ENCODE results near the gene ELOVL3.
"Not testable (repeated sequence)": the region's sequence is repeated elsewhere in the genome, so short reads cannot be mapped to it uniquely, and the experiment has no call there.

The ELOVL3 gene, protein sequence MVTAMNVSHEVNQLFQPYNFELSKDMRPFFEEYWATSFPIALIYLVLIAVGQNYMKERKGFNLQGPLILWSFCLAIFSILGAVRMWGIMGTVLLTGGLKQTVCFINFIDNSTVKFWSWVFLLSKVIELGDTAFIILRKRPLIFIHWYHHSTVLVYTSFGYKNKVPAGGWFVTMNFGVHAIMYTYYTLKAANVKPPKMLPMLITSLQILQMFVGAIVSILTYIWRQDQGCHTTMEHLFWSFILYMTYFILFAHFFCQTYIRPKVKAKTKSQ

DNA sequence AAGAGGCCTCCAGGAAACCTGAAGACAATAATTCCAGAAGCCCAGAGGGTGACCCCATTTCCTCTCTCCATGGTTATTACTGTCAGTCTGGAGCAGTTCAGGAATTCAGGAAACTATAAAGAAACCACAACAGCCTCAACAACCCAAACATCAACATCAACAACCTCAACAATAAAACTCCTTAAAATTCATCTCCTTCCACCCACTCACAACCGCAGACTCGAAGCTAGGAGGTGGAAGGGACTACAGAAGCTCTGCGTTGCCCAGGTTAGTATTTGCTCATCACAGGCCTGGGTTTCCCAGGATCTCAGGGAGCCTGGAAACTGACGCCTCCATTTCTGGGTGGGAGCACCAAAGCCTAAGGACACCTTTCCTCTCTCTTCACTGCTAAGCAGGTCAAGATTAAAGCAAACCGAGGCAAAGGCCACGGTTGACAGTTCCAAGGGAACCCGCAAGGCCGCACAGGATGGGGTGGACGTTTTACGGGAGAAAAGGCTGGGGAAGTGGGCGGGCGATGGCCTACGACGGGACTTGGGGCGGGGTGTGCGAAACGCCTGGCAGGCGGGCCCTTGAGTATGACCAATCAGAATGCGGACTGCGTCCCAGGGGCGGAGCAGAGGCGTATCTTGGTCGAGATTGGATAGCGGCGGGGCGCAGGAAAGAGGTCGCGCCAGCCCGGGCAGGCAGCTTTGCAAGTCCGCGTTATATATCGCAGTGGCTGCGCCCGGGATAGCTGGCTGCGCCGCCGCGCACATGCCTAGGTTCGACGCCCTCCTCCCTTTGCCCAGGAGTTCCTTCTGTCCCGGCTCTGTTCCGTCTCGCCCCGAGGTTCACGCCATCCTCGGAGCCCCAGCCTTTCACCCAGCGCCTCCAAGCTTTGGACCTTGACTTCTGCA is at the start of gene ELOVL3:
TSS of gene ELOVL3 (plus strand) at position 654 of the 896 bp plus-strand sequence. CDS start 250 bp downstream, outside the sequence.
- DNase-seq = peak; percentile 92

DNA sequence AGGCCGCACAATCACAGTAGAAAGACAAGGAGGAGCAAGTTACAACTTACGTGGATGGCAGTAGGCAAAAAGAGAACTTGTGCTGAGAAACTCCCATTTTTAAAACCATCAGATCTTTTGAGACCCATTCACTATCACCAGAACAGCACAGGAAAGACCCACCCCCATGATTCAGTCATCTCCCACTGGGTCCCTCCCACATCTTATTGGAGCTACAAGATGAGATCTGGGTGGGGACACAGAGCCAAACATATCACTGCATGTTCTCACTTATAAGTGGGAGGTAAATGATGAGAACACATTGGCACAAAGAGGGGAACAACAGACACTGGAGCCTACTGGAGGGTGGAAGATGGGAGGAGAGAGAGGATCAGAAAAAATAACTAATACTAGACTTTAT is 41.5 kb upstream of the ELOVL3 start:
- DNase-seq = no peak

DNA sequence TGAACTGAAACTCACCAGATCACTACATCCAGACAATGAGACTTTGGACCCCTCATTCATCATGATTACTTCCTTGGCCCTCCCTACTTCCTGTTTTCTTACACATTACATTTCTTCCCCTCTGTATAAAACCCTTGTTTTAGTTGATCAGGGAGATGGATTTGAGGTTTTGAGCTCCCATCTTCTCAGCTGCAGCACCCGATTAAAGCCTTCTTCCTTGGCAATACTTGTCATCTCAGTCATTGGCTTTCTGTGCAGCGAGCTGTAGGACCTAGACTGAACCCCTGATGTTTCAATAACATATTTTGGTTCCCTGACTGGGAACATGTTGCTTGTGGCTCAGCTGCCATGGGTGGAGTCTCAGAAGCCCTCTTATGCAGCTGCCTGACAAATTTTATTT is 40.8 kb upstream of the ELOVL3 start:
- no peak for DNase-seq

DNA sequence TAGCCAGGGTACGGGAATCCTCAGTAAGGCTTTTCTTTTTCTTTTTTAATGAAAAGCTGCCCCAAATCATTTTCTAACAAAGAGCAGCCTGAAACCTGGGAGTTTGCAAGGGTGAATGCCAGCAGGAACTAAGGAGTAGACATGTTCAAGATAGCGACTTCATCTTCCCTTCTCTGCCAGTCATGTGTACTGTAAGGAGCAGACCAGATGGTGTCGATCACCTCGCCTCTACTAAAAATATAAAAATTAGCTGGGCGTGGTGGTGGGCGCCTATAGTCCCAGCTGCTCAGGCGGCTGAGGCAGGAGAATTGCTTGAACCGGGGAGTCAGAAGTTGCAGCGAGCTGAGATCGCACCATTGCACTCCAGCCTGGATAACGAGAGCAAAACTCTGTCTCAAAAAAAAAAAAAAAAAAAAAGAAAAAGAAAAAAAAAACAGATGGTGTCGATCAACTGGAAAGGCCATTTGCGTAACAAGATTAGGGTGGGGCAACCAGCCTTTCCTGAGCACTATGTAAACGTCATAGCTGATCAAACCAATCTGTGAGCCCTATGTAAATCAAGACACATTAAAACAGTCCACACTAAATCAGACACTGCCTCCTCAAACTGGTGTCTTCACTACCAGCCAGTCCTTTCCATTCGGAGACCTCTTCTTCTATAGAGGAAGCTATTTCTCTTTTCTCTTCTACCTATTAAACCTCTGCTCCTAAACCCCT is 40.1 kb upstream of the ELOVL3 start:
- no peak for DNase-seq

DNA sequence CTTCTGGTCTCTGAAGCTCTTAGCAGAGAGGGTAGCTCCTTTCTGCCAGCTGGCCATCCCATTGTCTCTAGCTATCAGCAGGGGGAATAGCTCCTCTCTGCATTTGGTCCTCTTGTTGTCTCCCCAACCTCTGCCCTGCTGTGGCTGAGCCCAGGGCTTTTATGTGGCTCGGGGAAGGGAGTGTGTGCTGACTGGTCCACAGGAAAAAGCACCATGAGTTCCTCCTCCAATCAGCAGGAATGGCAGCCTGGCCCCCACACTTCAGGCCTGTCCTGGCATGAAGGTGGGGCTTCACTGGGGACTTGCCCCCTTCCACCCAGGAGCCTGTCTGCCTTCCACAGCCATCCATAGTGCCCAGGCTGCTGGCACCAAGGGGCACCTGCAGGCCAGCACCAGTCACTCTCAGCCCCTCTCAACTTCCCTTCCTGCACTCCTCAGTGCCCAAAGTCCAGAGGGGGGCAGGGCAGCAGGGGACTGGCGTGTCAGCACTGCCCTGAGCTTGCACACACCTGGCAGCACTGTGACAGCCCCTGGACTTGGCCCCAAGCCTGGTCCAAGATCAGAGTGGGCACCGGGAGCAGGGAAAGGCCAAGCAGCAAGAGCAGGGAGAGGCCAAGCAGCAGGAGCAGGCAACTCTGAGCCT is 37.7 kb upstream of the ELOVL3 start:
- DNase-seq = no peak

DNA sequence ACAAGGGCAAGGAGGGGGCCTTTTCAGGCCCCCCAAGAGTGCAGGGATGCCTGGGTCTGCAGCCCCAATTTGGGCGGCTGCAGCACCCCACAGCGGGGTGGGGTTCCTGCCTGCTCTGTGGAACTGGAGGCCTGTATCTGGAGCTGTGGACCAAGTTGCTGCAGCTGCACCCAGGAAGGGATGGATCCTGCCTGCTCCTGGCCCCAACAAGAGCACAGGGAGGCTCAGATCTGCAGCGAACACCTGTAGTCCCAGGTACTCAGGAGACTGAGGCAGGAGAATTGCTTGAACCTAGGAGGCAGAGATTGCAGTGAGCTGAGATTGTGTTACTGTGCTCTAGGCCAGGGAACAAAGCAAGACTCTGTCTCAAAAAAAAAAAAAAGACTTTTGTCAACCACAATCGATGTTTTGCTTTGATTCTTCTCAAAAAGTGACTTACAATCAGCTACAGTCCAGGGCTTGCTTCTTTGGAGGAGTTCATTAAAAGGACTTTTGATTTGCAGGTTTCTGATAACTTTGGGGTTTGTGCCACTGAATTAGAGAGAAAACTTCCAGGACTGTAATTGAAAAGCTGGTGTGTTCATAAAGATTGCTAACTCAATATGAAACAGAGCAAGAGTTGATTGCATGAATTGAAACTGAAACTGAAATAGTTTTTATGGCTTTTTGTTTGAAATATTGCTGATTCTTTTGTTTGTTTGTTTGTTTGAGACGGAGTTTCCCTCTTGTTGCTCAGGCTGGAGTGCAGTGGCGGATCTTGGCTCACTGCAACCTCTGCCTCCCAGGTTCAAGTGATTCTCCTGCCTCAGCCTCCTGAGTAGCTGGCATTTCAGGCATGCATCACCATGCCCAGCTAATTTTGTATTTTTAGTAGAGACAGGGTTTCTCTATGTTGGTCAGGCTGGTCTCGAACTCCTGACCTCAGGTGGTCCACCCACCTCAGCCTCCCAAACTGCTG is 36.9 kb upstream of the ELOVL3 start:
- not testable (repeated sequence) for DNase-seq

DNA sequence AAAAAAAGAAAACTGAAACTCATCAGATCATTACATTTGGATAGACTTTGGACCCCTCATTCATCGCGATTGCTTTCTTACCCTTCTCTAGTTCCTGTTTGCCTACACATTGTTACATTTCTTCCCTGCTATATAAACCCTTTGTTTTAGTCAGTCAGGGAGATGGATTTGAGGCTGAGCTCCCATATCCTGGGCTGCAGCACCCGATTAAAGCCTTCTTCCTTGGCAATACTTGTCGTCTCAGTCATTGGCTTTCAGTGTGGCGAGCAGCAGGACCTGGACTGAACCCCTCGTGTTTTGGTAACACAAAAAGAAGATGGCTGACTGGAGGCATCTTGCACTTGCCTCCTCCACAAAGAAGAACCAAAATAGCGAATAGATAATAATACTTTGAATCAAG is 34.1 kb upstream of the ELOVL3 start:
- no peak for DNase-seq

DNA sequence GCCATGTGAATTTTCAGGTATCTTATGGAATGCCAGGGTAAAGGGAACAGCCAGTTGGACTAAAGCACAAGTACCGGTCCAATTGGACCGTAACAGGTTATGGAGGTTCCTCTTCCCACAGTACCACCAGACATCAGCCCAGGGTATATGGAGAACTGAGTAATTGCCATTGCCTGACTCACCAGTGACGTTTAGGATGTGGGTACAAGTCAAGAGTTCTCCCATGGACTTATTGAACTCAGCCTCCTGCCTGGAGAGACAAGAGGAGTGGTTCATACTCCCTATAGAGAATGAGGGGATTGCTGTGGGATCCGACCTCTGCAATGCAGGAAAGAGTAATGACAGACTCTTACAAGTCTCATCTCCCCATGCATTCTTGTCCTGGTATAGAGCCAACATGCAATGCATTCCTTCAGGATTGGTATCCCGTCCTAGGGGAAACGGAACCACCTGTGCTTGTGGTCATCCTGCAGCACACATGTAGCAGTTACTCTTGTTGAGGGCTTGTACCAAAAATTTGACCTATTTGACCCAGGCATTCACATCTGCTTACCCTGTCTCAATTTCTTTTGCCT is 30.7 kb upstream of the ELOVL3 start:
- DNase-seq = peak; percentile 26

DNA sequence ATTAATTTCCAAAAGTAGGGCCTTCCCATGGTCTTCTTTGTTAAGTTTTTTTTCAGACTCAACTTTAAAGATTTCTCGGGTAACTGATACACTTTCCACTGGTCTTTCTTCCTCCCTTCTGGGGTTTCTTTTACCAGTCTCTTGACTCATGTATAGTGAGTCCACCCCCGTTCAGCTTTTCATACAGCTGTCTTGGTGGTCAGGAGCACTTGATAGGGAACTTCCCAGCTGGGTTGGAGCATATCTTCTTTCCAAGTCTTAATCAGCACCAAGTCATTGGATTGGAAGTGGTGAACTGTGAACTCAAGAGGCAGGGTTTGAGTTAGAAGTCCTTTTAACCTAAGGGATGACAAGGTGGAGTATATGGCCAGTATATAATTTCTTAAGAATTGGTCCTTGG is 29.2 kb upstream of the ELOVL3 start:
- no peak for DNase-seq

DNA sequence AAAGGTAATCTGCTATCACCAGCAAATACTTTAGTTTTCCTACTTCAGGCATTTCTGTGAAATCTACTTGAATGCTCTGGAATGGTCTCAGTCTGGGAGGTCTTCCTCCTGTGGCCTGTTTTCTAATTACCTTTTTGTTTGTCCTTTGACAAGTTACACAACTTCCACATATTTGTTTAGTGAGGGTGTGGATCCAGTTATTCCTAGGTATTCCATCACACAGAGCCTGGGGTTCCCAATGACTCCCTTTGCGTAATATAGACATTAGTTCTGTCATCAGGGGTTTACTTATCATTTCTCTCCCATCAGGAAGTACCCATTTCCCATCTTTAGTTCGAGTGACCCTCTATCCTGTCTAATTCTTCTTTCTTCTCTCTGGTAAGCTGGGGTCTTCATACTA is 28.1 kb upstream of the ELOVL3 start:
- DNase-seq = no peak

DNA sequence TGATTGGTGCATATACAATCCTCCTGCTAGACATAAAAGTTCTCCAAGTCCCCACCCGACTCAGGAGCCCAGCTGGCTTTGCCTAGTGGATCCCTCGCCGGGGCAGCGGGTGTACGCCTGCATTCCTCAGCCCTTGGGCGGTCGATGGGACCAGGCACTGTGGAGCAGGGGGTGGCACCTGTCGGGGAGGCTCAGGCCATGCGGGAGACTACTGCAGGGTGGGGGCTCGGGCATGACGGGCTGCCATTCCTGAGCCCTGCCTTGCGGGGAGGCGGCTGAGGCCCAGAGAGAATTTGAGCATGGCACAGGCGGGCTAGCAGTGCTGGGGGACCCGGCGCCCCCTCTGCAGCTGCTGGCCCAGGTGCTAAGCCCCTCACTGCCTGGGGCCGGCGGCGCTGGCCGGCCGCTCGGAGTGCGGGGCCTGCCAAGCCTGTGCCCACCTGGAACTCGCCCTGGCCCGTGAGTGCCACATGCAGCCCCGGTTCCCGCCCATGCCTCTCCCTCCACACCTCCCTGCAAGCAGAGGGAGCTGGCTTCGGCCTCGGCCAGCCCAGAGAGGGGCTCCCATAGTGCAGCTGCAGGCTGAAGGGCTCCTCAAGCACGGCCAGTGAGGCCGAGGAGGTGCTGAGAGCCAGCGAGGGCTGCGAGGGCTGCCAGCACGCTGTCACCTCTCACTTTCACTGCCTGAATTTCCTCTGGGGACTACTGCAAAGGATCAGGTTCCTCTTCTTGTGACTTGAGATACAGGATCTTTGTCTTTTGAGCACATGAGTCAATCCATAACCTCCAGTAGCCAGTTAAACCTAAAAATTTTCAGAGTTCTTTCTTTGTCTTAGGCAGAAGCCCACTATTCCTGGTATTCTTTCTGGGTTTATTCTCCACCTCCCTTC is 25.1 kb upstream of the ELOVL3 start:
- no peak for DNase-seq

DNA sequence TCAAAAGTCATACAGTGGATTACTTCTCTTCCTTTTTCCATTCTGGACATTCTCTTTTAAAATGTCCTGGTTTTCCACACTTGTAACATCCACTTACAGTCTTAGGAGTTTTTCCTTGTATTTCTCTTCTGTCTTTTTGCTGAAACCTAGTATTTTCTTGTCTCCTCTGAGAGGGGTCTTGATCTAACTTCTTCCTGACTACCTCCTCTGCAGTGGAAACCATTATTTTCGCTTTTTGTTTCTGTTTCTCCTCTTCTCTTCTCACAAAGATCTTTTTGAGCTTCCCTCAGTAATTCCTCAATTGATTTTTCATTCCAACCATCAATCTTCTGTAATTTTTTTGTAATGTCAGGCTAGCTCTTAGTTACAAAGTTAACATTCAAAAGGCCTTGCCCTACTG is 23.7 kb upstream of the ELOVL3 start:
- no peak for DNase-seq

DNA sequence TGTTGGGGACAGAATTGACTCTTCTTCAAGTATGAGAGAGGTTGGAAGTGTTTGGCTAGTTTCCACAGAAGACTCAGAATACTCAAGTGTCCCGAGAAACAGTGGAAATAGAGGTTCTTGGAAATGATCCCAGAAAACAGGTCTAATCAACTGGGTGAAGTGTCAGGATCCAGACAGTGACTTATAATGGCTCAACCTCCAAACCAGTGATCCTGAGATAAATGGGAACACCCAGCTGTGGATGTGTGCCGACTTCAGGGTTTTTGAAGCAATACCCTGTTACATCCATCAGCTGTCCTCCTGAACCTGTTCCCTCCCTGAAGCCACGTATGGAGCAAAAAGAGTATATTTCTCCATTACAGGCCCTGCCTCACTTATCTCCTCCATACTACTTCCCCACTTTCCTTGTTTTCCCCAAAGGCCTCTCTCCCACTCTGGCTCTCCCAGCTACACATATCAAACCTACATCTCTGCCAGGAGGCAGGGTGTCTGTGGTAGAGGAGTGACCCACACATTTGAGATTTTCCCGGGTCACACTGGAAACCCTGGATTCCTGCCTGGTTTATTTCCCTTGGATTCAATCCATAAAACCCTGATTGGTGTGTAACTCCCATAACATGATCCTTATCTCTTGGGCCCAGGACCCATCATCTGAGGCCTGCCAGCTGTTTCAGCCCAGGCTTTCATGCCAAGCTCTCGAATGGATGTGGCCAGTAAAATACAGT is 17.6 kb upstream of the ELOVL3 start:
- DNase-seq = peak; percentile 65

DNA sequence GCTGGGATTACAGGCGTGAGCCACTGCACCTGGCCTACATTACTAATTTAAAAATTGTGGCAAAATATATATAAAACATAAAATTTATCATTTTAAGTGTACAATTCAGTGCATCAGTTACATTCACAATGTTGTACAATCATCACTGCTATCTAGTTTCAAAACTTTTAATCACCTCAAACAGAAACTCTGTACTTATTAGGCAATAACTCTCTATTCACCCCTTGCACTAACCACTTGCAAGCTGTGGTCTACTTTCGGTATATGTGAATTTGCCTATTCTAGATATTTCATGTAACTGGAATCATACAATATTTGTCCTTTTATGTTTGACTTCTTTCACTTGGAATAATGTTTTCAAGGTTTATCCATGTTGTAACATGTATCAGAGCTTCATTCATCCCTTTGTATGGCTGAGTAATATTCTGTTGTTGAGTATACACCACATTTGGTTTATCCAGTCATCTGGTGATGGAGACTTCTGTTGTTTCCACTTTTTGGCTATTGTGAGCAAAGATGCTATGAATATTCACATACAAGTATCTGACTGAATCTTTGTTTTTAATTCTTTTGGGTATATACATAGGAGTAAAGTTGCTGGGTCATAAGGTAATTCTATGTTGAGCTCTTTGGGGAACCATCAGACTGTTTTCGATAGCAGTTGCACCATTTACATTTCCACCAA is 14.3 kb upstream of the ELOVL3 start:
- no peak for DNase-seq

DNA sequence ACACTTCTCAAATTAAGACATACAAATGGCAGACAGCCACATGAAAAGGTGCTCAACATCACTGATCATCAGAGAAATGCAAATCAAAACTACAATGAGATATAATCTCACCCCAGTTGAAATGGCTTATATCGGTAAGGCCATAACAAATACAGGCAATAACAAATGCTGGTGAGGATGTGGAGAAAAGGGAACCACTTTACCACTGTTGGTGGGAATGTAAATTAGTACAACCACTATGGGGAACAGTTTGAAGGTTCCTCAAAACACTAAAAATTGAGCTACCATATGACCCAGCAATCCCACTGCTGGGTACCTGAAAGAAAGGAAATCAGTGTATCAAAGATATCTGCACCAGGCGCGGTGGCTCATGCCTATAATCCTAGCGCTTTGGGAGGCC is 12.5 kb upstream of the ELOVL3 start:
- not testable (repeated sequence) for DNase-seq

DNA sequence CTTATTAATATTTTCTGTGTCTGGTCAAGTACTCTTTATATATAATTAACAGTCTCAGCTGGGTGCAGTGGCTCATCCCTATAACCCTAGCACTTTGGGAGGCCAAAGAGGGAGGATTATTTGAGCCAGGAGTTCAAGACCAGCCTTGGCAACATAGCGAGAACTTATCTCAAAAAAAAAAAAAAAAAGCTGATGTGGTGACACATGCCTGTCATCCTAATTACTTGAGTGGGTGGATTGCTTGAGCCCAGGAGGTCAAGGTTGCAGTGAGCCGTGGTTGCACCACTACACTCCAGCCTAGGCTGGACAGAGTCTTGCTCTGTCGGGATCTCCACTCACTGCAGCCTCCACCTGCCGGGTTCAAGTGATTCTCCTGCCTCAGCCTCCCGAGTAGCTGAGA is 6.7 kb upstream of the ELOVL3 start:
- DNase-seq = no peak

DNA sequence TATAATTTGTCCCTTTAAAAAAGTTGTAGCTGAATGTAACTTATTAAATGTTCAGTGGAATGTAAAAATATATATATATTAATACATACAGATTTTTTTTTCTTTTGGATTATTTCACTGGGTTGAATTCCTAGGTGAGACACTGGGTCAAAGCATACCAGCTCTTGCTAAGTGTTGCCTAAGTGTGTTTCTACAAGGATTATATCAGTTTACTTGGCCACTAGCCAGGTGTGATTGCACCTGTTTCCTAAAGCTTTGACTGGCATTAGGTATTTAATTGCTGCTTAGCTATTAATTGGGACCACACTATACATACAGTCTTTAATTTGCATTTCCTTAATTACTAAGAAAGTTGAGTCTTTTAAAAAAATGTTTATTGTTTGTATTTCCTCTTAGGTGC is 5.5 kb upstream of the ELOVL3 start:
- DNase-seq = no peak

DNA sequence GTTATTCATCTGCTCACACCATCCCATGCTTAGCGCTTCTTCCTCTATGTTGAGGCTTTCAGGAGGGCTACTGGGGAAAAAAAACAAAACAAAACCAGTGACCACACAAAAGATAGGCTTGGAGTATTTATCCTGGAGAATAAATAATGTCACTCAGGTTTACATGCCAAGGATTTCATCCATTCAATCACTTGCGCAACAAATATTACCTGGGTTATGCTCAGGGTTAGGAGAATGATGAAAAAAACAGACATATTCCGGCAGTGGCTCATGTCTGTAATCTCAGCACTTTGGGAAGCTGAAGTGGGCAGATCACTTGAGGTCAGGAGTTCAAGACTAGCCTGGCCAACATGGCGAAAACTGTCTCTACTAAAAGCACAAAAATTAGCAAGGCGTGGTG is 3.3 kb upstream of the ELOVL3 start:
- DNase-seq = no peak

DNA sequence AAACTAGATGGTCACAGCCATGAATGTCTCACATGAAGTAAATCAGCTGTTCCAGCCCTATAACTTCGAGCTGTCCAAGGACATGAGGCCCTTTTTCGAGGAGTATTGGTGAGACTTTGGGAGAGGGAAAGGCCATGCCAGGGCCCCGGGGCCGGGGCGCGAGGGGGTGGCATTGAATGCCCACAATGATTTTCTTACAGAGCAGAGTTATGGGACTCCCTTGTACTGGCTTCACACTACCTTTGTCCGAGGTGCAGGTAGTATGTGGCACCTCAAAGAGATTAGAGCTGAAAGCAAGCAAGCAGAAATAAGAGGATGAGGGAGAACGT is 407 bp downstream of the ELOVL3 start:
- no peak for DNase-seq

All from EL (cell line).